ENCODE measurements around the gene NOD2. TPM values are rescaled to one million over a fixed set of nuclear protein-coding genes. Genes with fewer than 3 reads are reported as not detected.

Gene NOD2
- total RNA-seq, 1 donor from 2014 or later, result not detected

DNA sequence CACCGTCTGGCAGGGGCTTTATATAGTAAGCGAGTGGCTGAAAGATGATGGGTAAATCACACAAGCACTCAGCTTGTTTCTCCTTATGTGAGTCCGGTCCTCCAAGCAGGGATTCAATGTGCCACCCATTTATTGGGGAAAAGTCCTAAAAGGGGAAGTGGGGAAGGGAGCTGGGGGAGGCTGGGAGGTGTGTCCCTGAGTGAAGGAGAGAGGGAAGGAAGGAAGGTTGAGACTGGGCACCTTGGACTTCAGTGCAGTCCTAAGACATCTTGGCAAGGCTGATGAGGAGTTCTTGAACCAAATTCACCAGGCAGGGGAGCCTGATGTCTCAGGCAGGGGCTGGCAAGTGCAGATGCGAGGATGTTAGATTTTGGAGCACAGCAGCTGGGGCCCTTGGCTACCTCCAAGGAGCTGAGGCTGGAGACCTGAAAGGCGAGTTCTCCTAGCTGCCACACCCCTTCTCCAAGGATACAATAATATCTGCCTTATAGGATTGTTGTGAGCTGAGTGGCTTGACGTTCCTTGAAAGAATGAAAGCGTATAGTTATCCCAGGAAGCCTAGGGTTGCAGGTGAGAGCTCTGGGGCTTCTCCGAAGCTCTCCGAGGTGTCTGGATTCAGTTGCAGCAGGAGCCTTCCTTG is 25.5 kb downstream of the NOD2 start:
- Mint-ChIP-seq H3K27ac (no peak overlapping the region), H3K27me3 (ENCODE audit: insufficient read depth, low read depth) (peaks cover 6% of the 10 kb centered on the region), H3K36me3 (no peaks in the 10 kb centered on the region), H3K4me1 (peaks cover 24% of the 10 kb centered on the region), H3K9me3 (peaks cover 3% of the 10 kb centered on the region), H3K4me3 (no peak overlapping the region)
- Histone ChIP-seq H2AFZ (replicated peaks) (no peak overlapping the region), H3K4me1 (no peaks in the 10 kb centered on the region), H3K4me2 (no peak overlapping the region), H4K20me1 (ENCODE audit: low read depth) (no peaks in the 10 kb centered on the region), H3K27ac (no peak overlapping the region), H3K79me2 (ENCODE audit: low read depth) (no peaks in the 10 kb centered on the region), H3K9ac (no peak overlapping the region), H3K27me3 (no peaks in the 10 kb centered on the region), H3F3A (ENCODE audit: low read depth) (no peaks in the 10 kb centered on the region), H3K36me3 (no peaks in the 10 kb centered on the region), H3K9me3 (ENCODE audit: low read depth) (no peaks in the 10 kb centered on the region), H3K4me3 (no peak overlapping the region)
- TF ChIP-seq EZH2phosphoT487 (IDR thresholded peaks at IDR 0.05) (no peak), EZH2 (IDR thresholded peaks at IDR 0.05) (no peak), CTCF (IDR thresholded peaks at IDR 0.05) (no peak)
- DNase-seq (ENCODE audit: low spot score), result no peak

DNA sequence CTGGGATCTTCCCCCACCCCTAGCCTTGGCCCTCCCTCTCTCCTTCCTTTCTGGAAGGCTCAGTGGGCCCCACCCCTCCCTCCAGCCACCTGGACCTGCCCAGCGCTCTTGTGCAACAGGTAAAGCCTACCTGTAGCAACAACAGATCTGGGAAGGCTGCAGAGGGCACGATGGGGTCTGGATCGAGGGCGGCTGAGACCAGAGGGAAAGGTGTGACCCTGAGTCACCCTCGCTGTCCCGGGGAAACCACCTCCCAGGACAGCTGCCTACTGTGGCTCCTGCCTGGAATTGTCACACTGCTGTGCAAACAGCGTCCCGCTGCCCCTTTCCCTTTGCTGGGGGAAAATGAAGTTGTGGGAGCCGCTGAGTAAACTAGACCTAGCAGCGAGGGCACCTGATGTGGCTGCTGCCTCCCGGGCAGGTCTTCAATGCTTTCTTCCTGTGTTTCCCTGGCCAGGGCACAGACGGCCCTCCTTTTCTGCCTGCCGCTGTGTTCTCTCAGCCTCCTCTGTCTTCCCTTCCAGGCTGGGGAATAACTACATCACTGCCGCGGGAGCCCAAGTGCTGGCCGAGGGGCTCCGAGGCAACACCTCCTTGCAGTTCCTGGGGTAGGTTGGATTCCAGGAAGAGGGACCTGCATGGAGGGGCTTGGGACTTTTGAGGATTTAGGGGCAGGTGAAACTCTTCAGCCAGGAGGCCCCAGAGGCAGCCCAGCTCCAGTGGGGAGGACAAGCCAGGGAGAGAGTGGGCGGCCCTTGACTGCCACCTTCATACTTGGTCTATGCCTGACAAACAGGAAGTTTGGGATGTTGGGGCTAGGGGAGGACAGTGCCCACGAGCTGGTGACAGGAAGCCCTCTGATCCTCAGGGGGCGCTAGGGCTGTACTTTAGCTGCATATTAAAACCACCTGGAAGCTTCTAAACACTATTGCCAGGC is 26.3 kb downstream of the NOD2 start:
- no peak for TF ChIP-seq EZH2 (IDR thresholded peaks at IDR 0.05)
- TF ChIP-seq CTCF (IDR thresholded peaks at IDR 0.05), result peak; percentile 35
- H3K27me3 ChIP-seq, result no peaks in the 10 kb centered on the region
- no peak overlapping the region for H3K4me2 ChIP-seq
- H4K20me1 ChIP-seq (ENCODE audit: low read depth), result no peaks in the 10 kb centered on the region
- H3K79me2 ChIP-seq (ENCODE audit: low read depth), result no peaks in the 10 kb centered on the region
- no peaks in the 10 kb centered on the region for H3K9me3 ChIP-seq (ENCODE audit: low read depth)
- H3K27ac ChIP-seq, result no peak overlapping the region
- peaks cover 21% of the 10 kb centered on the region for H3K4me1 Mint-ChIP-seq
- no peak overlapping the region for H2AFZ ChIP-seq (replicated peaks)
- no peaks in the 10 kb centered on the region for H3K36me3 ChIP-seq
- no peaks in the 10 kb centered on the region for H3K36me3 Mint-ChIP-seq
- H3K9me3 Mint-ChIP-seq, result peaks cover 3% of the 10 kb centered on the region
- H3K4me3 ChIP-seq, result no peak overlapping the region
- no peak overlapping the region for H3K4me3 Mint-ChIP-seq
- H3K27me3 Mint-ChIP-seq (ENCODE audit: insufficient read depth, low read depth), result peaks cover 6% of the 10 kb centered on the region
- H3K4me1 ChIP-seq, result no peaks in the 10 kb centered on the region
- H3F3A ChIP-seq (ENCODE audit: low read depth), result no peaks in the 10 kb centered on the region
- H3K27ac Mint-ChIP-seq, result no peak overlapping the region
- no peak for DNase-seq (ENCODE audit: low spot score)
- no peak overlapping the region for H3K9ac ChIP-seq

- no peak overlapping the region for H3K4me2 ChIP-seq
- no peak overlapping the region for H3K27ac Mint-ChIP-seq
- DNase-seq (ENCODE audit: low spot score), result no peak
Observed at GRCh38 chr16:50721549-50722404, 28.4 kb downstream of the NOD2 start.

More at GRCh38 chr16:50721549-50722404, 28.4 kb downstream of the NOD2 start:
- Mint-ChIP-seq H3K4me1 (peaks cover 11% of the 10 kb centered on the region), H3K4me3 (no peak overlapping the region), H3K27me3 (ENCODE audit: insufficient read depth, low read depth) (peaks cover 6% of the 10 kb centered on the region), H3K36me3 (no peaks in the 10 kb centered on the region), H3K9me3 (peaks cover 6% of the 10 kb centered on the region)
- Histone ChIP-seq H3K27me3 (no peaks in the 10 kb centered on the region), H2AFZ (replicated peaks) (no peak overlapping the region), H3K9ac (no peak overlapping the region), H3K79me2 (ENCODE audit: low read depth) (no peaks in the 10 kb centered on the region), H3K4me1 (no peaks in the 10 kb centered on the region), H4K20me1 (ENCODE audit: low read depth) (no peaks in the 10 kb centered on the region), H3K36me3 (no peaks in the 10 kb centered on the region), H3F3A (ENCODE audit: low read depth) (no peaks in the 10 kb centered on the region), H3K27ac (no peak overlapping the region), H3K4me3 (no peak overlapping the region), H3K9me3 (ENCODE audit: low read depth) (no peaks in the 10 kb centered on the region)
- no peak for TF ChIP-seq EZH2 (IDR thresholded peaks at IDR 0.05)
- TF ChIP-seq CTCF (IDR thresholded peaks at IDR 0.05), result no peak
- no peak for TF ChIP-seq EZH2phosphoT487 (IDR thresholded peaks at IDR 0.05)

Measured in neural progenitor cell (in vitro differentiated cells).